Suppressor macrophage treated with lipopolysaccharide for 1 hour (primary cell): ENCODE data around the gene TUBGCP2.

Experiments
- DNase-seq, 3 donors: peaks; one replicate each; pipeline ENCODE4 v3.0.0-alpha.2; 2020 to 2022

The TUBGCP2 gene

DNA sequence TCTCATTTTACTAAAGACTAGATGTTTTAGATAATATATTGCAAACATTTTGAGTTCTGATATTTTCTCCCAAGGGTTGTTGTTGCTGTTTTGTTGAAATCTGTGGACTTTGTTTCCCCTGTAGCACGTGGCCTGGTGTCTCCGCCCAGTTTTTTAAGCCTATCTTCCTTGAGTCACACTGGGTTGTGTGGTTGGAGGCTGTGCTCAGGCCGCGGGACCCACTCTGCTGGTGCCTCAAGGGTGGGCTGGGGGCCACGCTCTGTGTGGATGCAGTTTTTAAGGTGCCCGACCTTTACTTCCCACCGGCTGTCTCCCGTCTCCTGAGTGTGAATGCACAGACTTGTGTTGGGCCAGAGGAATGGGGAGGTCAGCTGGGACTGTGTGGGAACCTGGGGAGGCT, 34.3 kb upstream of the TUBGCP2 start:
- DNase-seq, result no peak

GRCh38 chr10:133341983-133342382, 33.3 kb upstream of the TUBGCP2 start:
- no peak for DNase-seq

- no peak for DNase-seq
Observed at GRCh38 chr10:133339708-133340380, 31.2 kb upstream of the TUBGCP2 start.

DNA sequence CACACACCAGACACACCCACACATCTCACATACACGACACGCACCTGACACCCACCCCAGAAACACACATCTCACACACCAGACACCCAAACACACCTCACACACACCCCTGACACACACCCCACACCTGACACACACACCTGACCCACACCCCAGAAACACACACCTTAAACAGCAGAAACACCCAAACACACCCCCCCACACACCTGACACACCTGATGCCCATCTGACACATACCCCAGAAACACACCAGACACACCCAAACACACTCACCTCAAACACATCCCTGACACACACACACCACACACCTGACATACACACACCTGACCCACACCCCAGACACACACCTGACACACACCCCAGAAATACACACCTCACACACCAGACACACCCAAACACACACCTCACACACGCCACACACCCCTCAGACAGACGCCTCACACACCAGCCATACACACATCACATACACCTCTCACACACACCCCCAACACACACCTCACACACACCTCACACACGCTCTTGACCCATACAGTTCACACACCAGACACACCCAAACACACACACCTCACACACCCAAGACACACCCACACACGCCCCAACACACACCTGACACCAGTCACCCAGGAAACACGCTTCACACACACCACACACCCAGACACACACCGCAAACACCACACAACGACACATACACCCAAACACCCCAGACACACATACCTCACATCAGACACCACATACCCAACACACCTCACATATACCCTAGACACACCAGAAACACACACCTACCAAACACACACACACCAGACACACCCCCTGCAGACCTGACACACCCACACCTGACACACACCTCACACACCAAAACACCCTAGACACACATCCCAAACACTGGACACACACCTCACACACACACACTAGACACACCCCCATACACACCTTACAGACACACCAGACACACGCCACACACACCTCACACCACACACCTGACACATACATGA, 29.7 kb upstream of the TUBGCP2 start:
- no peak for DNase-seq

DNA sequence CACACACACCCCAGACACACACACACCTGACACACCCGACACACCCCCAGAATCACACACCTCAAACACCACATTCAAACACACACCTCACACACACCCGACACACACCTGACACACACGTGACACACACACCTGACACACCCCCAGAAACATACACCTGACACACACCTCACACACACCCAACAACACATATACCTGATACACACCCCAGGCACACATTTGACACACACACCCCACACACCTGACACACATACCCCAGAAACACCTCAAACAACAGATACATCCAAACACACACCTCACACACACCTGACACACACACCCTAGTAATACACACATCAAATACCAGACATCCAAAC, 28.7 kb upstream of the TUBGCP2 start:
- no peak for DNase-seq

DNA sequence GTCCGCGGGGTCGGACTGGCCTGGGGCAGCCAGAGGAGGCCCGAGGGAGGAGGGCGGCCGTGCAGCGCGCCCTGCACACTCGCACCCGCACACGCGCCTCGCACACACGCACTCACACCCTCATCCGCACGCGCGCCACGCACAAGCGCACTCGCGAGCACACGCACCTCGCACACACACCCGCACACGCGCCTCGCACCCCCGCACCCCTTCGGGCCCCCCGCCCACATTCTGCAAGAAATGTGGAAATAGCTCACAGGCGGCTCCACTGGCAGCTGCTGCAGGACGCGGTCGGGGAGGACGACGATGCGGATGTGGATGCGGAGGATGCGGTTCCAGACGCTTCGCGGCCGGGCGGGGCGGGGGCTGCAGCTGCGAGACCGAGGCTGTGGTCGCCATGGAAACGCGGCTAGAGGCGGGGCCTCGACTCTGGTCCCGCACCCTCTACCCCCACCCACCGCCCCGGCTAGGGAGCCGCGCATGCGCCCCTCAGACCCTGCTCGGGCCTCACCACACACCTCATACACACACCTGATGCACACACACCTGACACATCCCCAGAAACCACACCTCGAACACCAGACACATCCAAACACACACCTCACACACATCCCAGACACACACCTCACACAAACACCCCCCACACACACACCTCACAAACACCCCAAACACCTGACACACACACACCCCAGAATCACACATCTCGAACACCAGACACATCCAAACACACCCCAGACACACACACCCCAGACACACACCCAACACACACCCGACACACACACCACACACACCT, 28.1 kb upstream of the TUBGCP2 start, which contains the start of gene CALY:
Gene CALY (minus strand): TSS at position 320 of the 793 bp plus-strand sequence. CDS start 7,907 bp downstream, outside the sequence.
- DNase-seq, result peak in 2 of 3 donors; percentile 20 to 33

- DNase-seq, result no peak
Observed at GRCh38 chr10:133336118-133336576, 27.5 kb upstream of the TUBGCP2 start.

GRCh38 chr10:133335246-133336117, 26.8 kb upstream of the TUBGCP2 start:
- DNase-seq, result peak; percentile 62 to 66 (median 66)

GRCh38 chr10:133334503-133335245, 26.0 kb upstream of the TUBGCP2 start:
- DNase-seq, result no peak

GRCh38 chr10:133332936-133333699, 24.4 kb upstream of the TUBGCP2 start:
- DNase-seq, result no peak

- DNase-seq, result peak; percentile 88 to 95 (median 92)
Observed at GRCh38 chr10:133329491-133330202, 21.0 kb upstream of the TUBGCP2 start.

DNA sequence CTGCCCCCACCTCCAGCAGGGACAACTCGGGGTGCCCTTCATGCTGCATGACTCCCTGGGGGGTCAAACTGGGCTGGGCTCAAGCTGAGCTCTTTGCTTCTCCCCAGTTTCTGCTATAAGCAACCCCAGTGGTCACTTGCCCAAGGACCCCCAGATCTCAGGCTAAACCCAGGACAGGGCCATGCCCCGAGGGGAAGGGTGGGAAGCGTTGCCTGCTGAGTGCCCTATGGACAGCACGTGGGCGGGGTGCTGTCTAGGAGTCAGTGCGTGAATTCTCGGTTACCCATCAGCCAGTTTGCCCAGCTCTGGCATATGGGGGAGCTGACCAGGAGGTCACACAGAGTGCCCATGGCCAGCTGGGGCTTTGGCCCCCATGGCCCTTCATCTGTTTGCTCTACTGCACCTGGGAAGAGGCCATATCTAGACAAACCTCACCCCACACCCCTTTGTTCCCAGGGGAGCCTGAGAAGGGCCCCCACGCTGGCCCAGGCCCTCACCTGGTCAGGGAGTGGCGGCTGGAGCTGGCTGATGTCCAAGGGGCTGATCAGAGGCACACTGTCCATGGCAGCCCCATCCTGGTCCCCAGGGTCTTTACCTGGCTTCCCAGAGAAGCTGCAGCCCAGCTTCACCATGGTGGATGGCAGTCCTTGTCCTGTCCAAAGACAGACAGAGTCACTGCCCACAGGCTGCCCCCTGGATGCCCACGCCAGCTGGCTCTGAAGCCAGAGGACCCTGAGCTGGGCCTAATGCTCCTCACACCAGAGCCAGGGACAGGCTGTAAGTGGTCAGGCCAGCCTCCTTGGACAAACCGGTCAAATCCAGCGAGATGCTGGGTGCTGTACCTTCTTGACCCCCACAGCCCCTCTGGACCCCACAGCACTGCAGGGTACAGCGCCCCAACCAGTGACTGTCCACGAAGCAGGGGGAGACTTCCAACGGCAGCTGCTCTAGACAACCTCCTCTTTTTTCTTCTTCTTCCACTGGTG, 20.0 kb upstream of the TUBGCP2 start:
- DNase-seq, result no peak

- no peak for DNase-seq
Observed at GRCh38 chr10:133327651-133328357, 19.1 kb upstream of the TUBGCP2 start.

- DNase-seq, result no peak
Observed at GRCh38 chr10:133326745-133327650, 18.3 kb upstream of the TUBGCP2 start.

DNA sequence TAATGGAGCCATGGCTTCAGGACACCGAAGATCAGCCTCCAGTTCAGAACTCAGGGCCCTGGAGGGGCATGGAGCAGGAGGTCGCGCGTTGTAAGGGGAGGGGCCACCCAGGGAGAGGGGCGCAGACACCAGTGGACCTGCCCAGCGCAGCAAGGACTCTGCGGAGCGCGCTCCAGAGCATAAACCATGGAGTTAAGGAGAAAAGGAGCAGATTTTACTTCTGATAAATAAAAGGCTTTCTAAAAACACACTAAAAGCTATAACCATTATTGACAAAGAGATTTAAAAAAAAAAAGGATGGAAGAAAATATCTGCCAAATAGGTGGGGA, 17.5 kb upstream of the TUBGCP2 start:
- DNase-seq, result no peak

DNA sequence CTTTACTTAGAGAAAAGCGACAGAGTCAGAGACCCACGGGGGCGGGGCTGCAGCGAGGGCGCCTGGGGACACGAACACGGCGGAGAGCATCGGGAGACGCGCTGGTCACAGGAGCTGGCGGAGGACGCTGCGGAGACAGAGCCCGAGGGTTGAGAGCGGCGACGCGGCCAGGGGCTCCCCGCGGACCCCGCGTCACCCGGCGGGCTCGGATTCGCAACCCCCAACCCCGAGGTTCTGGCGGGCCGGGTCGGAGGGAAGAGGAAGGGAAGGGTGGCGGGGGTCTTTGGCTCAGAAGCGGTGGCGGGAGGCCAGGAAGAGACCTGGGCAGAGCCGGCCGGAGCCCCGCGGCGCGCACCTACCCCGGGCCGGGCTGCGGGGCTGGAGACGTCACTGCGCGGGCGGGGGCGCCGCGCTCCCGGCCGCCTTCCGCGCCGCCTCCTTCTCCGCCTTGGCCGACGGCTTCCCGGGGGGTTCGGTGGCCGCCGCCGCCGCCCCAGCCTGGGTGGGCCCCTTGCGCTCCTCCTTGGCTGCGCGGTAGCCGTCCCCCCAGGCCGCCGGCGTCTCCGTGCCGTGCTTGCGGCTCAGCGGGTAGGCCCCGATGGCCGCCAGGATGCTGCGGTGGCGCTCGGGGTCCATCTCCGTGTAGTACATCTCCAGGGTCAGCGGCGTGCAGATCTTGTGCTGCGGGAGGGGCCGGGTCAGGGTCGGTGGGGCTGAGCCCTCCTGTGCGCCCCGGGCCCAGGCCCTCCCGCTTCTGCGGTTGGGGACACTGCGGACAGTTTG, 17.0 kb upstream of the TUBGCP2 start:
- peak in 1 of 3 donors; percentile 45 for DNase-seq
